OCI-LY3 (cell line): ENCODE measurements around the gene TFAP2A.

Experiments used
- CTCF ChIP-seq: fragments of 200-600, 300-600 bp; sonication (generic); IDR thresholded peaks from 2 replicates; pipeline ENCODE4 v1.5.1; 2014; ENCODE audit warnings: antibody characterized with exemption, low read length, low read depth
- EZH2phosphoT487 ChIP-seq: fragments of 200-600 bp; shearing (Covaris generic); IDR thresholded peaks from 2 replicates; pipeline ENCODE4 v1.6.1; 2018; ENCODE audit warnings: antibody characterized with exemption, mixed run types, low read depth

DNA sequence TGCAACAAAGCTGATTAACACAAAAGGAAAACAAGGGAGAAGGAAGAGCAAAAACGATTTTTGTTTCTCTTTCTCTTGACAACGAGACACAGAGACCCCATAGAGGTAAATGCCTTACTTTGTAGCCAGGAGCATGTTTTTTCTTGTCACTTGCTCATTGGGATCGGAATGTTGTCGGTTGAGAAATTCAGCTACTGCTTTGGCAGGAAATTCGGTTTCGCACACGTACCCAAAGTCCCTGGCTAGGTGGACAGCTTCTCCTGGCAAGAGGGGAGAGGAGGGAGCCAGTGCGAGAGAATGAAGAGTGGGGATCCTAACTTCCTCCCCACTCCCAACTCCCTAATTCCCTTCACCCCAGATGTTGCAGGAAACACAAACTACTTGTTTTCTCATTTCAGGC, 14.5 kb downstream of the TFAP2A start:
- TF ChIP-seq EZH2phosphoT487 (no peak), CTCF (no peak)
